ENCODE measurements around the gene TBC1D23.

- TF ChIP-seq EZH2phosphoT487 (IDR thresholded peaks at IDR 0.05; ENCODE audit: borderline replicate concordance, low read length): no peak
- TF ChIP-seq, protein P1, sequence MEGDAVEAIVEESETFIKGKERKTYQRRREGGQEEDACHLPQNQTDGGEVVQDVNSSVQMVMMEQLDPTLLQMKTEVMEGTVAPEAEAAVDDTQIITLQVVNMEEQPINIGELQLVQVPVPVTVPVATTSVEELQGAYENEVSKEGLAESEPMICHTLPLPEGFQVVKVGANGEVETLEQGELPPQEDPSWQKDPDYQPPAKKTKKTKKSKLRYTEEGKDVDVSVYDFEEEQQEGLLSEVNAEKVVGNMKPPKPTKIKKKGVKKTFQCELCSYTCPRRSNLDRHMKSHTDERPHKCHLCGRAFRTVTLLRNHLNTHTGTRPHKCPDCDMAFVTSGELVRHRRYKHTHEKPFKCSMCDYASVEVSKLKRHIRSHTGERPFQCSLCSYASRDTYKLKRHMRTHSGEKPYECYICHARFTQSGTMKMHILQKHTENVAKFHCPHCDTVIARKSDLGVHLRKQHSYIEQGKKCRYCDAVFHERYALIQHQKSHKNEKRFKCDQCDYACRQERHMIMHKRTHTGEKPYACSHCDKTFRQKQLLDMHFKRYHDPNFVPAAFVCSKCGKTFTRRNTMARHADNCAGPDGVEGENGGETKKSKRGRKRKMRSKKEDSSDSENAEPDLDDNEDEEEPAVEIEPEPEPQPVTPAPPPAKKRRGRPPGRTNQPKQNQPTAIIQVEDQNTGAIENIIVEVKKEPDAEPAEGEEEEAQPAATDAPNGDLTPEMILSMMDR (IDR thresholded peaks at IDR 0.05; ENCODE audit: low read depth, low read length, poor library complexity, severe bottlenecking): no peak
Measured at GRCh38 chr3:100252001-100252400, 8.8 kb upstream of the TBC1D23 start.

Measured in DOHH2 (cell line).